Renal pelvis (tissue), 4 donors: Measurements from ENCODE around the gene TMEM151B. TPM values are rescaled to one million over a fixed set of nuclear protein-coding genes. Genes with fewer than 3 reads are reported as not detected.

Experiments
- DNase-seq: peaks from one replicate; pipeline ENCODE4 v3.0.0-alpha.2; 2013
- polyA plus RNA-seq, 3 donors: library from polyadenylated mRNA; unstranded; fragments of 120-200 nt; gene quantifications; one replicate each; pipeline ENCODE4 v1.2.1, GENCODE V29; 2013; ENCODE audit not compliant: insufficient read length in 3 of 3

TMEM151B gene
- polyA plus RNA-seq, 3 donors, result 0.94 to 1.2 (median 1.0) TPM

DNA sequence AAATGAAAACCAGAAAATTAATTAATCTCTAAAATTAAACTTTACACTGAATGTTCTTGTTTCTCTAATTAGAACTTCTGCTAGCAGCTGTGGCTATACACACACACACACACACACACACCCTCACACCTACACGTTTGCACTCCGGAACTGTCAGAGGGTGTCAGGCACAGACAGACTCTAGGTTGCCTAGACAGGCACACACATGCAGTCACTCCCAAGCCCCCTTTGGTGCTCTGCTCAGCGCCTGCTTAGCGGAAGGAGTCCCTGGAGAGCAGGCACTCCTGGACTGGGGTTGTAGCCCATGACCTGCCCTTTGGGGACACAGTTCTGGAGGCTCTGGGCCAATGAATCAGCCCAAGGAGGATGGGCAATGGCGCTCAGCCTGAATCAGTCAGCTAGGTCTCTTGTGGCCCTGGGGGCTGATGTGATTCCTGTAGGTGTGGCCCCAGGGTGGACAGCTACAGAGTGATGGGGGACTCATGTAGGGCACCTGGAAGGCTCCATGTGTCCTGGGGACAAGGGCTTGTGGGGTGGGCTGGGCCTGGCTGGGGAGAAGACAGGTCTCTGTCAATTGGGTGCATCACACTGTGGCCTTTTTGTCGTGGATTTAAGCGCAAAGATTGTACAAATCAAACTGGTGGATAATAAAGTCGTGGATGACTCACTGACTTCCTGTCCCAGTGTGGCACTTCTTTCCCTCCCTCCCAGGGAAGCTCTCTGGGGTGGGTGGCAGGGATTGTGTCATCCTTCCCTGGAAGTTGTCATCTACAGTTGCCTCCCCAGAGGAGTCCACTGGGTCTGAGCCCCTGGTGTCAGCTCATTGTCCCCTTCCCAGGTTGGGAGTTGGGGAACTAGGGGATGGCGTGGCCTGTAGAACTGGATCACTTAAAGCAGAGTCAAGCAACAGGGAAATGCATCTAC, 8.8 kb downstream of the TMEM151B start:
- DNase-seq, result no peak

- DNase-seq, result no peak
These were observed 13.9 kb downstream of the TMEM151B start for GRCh38 chr6:44284121-44284520.

DNA sequence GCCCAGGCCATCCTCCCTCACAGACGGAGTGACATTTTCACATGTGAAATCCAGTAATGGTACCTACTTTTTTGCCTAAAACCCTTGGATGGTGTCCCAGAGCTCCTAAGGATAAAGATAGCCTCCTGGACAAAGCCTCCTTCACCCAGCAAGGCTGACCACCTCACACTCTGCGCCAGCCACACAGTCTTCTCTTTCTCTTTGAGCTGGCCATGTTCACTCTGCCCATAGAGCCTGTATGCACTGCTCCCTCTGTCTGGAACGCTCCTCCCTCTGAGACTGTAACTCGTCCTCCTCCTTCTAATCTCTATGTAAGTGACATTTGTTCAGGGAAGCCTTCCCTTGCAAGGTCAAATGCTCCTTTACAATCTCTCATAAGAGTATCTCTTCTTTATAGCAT, 14.6 kb downstream of the TMEM151B start:
- no peak for DNase-seq

GRCh38 chr6:44285552-44286284, 15.5 kb downstream of the TMEM151B start:
- DNase-seq, result no peak

DNA sequence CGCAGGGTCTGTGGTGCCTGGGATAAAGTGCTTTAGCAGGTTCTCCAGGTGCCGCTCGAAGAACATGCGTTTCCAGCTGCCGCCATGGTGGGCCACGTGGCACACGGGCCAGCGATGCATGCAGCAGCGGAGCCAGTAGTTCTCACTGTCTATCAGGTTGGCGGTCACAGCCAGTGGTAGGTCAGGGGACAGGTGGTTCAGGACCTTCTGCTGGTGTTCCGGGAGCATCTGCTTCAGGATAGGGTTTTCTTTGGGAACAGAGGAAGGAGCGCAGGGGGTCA, 16.0 kb downstream of the TMEM151B start:
- no peak for DNase-seq

- no peak for DNase-seq
These were observed 16.5 kb downstream of the TMEM151B start for GRCh38 chr6:44286747-44287146.

- DNase-seq, result no peak
These were observed 19.5 kb downstream of the TMEM151B start for GRCh38 chr6:44289726-44290260.

DNA sequence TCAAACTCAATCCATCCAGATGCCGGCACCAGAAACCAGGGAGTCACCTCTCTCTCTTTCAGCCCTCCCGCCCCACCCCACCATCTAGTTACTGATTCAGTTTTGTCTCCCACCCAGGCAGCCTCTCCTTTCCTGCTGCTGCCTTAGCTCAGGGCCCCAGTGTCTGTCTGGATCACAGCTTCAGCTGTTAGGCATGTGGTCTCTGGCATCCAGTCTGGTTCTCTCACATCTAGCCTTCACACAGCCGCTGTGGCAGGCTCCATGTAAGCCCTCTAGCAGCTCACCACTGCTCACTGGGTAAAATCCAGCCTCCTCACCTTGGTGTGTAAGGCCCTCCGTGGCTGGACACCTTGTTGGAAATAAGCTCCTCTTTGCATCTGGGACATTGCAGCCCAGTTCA, 21.6 kb downstream of the TMEM151B start:
- DNase-seq, result no peak

GRCh38 chr6:44292661-44293365, 22.6 kb downstream of the TMEM151B start:
- no peak for DNase-seq

DNA sequence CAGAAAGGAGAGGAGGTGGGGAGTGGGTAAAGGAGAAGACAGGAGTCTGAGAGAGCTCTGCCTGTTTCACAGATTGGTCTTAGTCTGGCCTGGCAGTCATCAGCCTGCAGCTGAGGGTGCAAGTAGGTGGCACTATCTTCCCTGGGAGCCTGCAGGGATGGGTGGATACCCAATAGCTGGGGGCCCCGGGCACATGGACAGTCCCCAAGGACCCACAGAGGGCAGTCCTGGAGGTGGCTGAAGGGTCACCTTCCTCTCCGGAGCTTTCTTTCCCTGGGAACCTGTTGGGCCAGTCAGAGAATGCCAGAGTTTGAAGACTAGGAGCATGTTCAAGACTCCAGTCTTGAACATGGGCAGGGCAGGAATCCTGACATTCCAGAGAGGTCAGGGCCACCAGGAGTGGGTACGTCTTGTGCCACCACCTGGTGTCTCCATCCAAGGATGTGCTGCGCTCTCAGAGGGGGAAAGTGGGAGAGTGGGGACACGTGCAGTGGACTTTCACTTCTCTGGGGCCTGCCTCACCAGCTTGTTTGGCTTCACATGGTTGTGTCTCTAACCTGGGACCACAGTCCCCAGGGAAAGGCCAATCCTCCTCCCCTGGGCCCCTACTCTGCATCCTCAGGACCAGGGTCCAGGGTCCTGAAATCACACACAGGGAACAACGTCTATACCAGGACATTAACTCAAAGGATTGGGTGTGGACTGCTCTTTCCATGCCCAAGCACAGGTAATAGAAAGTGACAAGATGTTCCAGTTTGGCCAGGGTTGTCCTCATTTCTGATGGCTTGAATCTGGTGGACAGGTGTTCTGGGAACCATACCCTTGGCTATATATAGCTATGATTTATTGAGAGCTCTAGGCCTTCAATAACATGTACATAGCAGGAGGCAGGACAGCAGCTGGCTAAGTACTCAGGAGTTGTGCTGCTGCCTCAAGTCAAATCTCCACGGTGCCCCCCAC, 24.9 kb downstream of the TMEM151B start:
- DNase-seq, result no peak

- peak; percentile 51 for DNase-seq
These were observed 27.1 kb downstream of the TMEM151B start for GRCh38 chr6:44297063-44298038.

DNA sequence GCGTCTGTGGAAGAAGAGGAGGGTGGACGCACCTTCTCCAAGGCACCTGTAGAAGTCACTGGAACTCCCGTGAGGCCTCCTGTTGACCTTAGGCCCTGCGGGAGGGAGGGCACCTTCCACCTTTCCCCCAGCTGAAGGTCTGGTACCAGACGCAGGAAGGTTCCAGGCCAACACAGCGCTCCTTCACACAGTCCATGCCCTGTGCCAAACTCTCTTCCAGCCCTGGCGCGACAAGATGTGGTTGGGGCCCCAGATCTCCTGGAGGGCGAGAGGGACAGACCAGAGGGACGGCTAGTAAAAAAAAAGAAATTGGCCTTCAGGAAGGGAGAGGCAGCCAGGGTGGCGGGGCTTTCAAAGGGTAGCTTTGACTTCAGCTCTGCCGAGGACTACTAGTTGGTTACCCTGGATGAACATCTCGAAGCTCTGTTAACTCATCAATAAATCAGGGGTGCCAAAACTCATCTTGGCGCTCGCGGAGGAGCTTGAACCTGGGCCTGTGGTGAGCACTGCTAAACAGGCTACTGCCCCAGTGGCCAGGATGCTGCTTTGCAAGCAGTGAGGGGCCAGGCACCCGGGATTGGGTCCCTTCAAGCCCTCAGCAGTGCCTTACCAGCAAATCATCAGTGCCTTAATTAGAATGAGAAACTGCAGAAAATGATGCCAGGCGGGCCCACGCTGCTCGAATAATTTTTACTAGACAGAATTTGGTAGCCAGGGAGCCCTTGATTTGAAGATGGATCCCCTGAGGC, 28.0 kb downstream of the TMEM151B start:
- no peak for DNase-seq

- no peak for DNase-seq
These were observed 28.6 kb downstream of the TMEM151B start for GRCh38 chr6:44298864-44299263.

- no peak for DNase-seq
These were observed 30.1 kb downstream of the TMEM151B start for GRCh38 chr6:44300292-44300823.

GRCh38 chr6:44301106-44301505, 30.9 kb downstream of the TMEM151B start:
- DNase-seq, result no peak

DNA sequence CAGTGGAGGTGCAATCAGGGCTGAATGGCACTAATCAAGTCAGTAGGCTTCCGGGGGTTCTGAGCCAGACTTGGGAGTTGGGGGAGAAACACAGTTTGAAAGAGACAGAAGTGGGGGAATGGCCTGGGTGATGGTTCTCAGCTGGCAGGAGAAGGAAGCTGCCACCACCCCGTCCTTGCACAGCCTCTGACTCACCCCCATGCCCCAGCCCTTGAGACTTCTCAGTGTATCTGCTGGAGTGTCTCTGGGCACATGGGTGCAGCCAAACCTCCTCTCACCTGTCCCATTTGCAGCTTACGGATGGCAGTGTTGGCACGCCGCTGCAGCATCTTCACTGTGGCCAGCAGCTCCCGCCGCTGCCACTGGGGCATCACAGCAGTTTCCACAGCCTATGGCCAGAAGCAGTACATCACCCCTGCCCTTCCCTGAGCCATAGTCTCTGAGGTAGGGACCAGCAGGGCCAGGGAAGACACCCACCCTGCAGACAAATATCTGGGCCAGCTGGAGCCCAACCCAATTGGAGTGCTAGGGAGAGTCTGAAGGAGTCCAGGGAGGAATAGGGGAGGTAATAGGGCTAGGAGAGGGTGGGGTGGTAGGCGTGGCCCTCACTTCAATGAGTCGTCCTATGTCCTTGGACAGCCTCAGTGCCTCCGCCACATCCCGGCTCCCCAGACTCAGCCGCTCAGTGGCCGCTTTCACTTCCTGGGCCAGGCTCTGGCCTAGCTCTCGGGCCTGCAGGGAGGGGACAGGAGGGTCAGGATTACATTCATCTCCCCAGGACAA, 31.7 kb downstream of the TMEM151B start:
- no peak for DNase-seq

DNA sequence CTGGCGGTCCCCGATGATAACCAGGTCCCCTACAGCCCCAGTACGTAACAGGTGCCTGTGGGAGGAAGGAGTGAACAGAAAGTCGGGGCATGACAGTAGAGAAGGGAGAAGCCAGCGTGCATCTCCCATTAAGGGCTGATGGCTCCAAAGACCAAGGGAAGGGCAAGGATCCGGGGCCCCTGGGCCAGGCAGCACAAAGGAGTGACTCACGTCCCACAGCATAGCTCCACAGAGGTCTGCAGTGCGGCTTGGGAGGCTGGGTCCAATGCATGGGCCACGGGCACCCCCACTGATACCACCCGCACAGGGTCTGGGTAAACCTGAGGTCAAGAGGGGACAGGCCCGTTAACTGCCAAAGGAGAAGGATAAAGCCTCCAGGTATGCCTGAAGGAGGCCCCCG, 32.6 kb downstream of the TMEM151B start:
- no peak for DNase-seq

- DNase-seq, result no peak
These were observed 33.6 kb downstream of the TMEM151B start for GRCh38 chr6:44303842-44304241.
